ENCODE results near the gene CYP39A1. TPM values are rescaled to one million over a fixed set of nuclear protein-coding genes. Genes with fewer than 3 reads are reported as not detected.

Gene CYP39A1
- total RNA-seq, 3 donors from 2014 or later = 4.1 to 5.3 (median 4.5) TPM

DNA sequence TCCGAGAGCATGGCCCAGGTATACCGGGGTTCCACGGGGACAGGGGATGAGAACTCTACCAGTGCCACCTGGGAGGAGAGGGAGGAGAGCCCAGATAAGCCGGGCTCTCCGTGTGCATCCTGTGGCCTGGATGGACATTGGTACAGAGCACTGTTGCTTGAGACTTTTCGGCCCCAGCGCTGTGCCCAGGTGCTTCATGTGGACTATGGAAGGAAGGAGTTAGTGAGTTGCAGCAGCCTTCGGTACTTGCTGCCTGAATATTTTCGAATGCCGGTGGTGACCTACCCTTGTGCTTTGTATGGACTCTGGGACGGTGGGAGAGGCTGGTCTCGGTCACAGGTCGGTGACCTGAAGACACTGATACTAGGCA lies 36.3 kb upstream of the CYP39A1 start:
- Histone ChIP-seq H3K4me3 (no peak overlapping the region), H3K9me3 (no peaks in the 10 kb centered on the region), H3K36me3 (ENCODE audit: low read depth) (no peaks in the 10 kb centered on the region), H3K4me1 (ENCODE audit: low read depth) (no peaks in the 10 kb centered on the region)
- DNase-seq (peak in 1 of 3 donors; percentile 23), ATAC-seq (no peak)
- intact Hi-C loops (cut with DNase I, micrococcal nuclease) = no loop called here
- TF ChIP-seq, protein P1, sequence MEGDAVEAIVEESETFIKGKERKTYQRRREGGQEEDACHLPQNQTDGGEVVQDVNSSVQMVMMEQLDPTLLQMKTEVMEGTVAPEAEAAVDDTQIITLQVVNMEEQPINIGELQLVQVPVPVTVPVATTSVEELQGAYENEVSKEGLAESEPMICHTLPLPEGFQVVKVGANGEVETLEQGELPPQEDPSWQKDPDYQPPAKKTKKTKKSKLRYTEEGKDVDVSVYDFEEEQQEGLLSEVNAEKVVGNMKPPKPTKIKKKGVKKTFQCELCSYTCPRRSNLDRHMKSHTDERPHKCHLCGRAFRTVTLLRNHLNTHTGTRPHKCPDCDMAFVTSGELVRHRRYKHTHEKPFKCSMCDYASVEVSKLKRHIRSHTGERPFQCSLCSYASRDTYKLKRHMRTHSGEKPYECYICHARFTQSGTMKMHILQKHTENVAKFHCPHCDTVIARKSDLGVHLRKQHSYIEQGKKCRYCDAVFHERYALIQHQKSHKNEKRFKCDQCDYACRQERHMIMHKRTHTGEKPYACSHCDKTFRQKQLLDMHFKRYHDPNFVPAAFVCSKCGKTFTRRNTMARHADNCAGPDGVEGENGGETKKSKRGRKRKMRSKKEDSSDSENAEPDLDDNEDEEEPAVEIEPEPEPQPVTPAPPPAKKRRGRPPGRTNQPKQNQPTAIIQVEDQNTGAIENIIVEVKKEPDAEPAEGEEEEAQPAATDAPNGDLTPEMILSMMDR (IDR thresholded peaks at IDR 0.05) = no peak

- TF ChIP-seq, protein P1 (IDR thresholded peaks at IDR 0.05) = no peak
- Histone ChIP-seq H3K9me3 (no peaks in the 10 kb centered on the region), H3K4me3 (no peak overlapping the region), H3K4me1 (ENCODE audit: low read depth) (no peaks in the 10 kb centered on the region), H3K36me3 (ENCODE audit: low read depth) (no peaks in the 10 kb centered on the region)
- intact Hi-C loops (cut with DNase I, micrococcal nuclease) = no loop called here
- ATAC-seq (no peak), DNase-seq (peak in 1 of 3 donors; percentile 44)
These were observed 35.7 kb upstream of the CYP39A1 start for GRCh38 chr6:46688117-46688965.

DNA sequence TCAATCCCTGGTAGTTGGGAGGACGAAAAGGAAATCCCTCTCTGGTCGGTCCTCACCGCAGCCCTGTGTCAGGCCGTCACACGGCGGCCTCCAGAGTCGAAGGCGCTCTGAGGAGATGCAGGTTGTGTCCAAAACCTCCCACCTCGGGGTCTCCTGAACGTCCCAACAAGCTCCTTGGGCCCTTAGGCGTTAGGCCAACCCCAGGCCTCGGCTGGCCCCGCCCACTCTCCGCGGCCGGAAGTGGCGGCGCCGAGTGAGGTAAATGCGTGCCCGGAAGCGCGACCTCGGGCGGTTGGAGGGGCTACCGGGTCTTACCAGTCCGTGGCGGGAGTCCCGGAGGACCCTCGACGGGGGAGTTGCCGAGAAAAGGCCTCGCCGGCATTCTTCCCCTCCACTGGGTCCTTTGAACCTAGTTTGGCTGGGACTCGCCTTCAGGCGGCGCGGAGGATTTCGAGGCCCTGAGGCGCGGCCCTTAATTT lies 35.0 kb upstream of the CYP39A1 start, which contains the start of gene TDRD6:
TDRD6 (plus strand) TSS at position 267 of the 479 bp plus-strand sequence. CDS start 244 bp downstream, outside the sequence.
- intact Hi-C loops (cut with DNase I, micrococcal nuclease) = no loop called here
- Histone ChIP-seq H3K9me3 (no peaks in the 10 kb centered on the region), H3K4me1 (ENCODE audit: low read depth) (no peaks in the 10 kb centered on the region), H3K36me3 (ENCODE audit: low read depth) (no peaks in the 10 kb centered on the region), H3K4me3 (no peak within 1 kb of the TSS)
- peak in 1 of 3 donors; percentile 42 for DNase-seq
- ATAC-seq = no peak
- TF ChIP-seq, protein P1 (IDR thresholded peaks at IDR 0.05) = no peak

- no peaks in the 10 kb centered on the region for H3K36me3 ChIP-seq (ENCODE audit: low read depth)
- ATAC-seq = no peak
These were observed 32.2 kb upstream of the CYP39A1 start for GRCh38 chr6:46684771-46685170.

GRCh38 chr6:46677314-46677654 lies 24.7 kb upstream of the CYP39A1 start:
- Histone ChIP-seq H3K9me3 (no peaks in the 10 kb centered on the region), H3K4me3 (no peak overlapping the region), H3K36me3 (ENCODE audit: low read depth) (no peaks in the 10 kb centered on the region), H3K4me1 (ENCODE audit: low read depth) (no peaks in the 10 kb centered on the region)
- DNase-seq (no peak), ATAC-seq (no peak)
- TF ChIP-seq, protein P1 (IDR thresholded peaks at IDR 0.05) = no peak
- intact Hi-C loops (cut with DNase I, micrococcal nuclease) = no loop called here

More at GRCh38 chr6:46684771-46685170, 32.2 kb upstream of the CYP39A1 start:
- H3K4me3 ChIP-seq = no peak overlapping the region
- no peak for DNase-seq
- H3K9me3 ChIP-seq = no peaks in the 10 kb centered on the region
- intact Hi-C loops (cut with DNase I, micrococcal nuclease) = no loop called here
- no peaks in the 10 kb centered on the region for H3K4me1 ChIP-seq (ENCODE audit: low read depth)
- TF ChIP-seq, protein P1 (IDR thresholded peaks at IDR 0.05) = no peak

Measured in mucosa of descending colon (tissue), 3 donors.